ENCODE measurements around the gene SMARCA2. TPM values are rescaled to one million over a fixed set of nuclear protein-coding genes. Genes with fewer than 3 reads are reported as not detected.

The SMARCA2 gene
- total RNA-seq, 1 donor from 2014 or later: 88.7 TPM

DNA sequence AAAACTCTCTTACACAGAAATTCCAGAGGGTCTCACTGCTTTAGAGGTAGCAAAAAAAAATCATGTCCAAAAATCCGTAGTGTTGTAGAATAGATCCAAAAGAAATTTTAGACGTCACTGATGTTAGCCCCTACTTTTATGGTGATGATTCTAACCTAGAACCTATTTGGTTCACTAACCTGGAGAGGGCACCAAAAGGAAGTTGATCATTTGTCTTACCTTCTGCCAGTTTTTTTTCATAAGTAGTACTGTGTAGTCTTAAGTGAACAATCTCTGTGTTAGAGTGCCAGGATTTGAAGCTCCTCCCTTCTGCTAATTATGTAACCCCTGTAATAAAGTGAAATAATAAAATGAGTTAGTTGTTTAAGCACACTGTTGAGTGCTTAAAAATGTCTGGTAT lies 215.2 kb downstream of the SMARCA2 start:
- H3K4me3 ChIP-seq (ENCODE audit: low read length in 3 of 3): no peak overlapping the region
- peaks cover 6 to 12% (median 8%) of the 10 kb centered on the region in 3 donors for H3K4me1 ChIP-seq (ENCODE audit: control insufficient read depth in 3 of 3, insufficient read depth in 3 of 3, low read length in 3 of 3)
- H3K9me3 ChIP-seq (ENCODE audit: control insufficient read depth in 3 of 3, low read length in 3 of 3): no peaks in the 10 kb centered on the region
- no peak overlapping the region for H3K9ac ChIP-seq (ENCODE audit: low read depth in 1 of 3, low read length in 3 of 3)
- H3K36me3 ChIP-seq (ENCODE audit: control insufficient read depth in 3 of 3, insufficient read depth in 3 of 3, low read length in 3 of 3): no peaks in the 10 kb centered on the region
- H3K27ac ChIP-seq (ENCODE audit: low read depth, low read length): no peak overlapping the region
- H3K27me3 ChIP-seq (ENCODE audit: control insufficient read depth in 3 of 3, insufficient read depth in 3 of 3, low read length in 3 of 3): no peaks in the 10 kb centered on the region

DNA sequence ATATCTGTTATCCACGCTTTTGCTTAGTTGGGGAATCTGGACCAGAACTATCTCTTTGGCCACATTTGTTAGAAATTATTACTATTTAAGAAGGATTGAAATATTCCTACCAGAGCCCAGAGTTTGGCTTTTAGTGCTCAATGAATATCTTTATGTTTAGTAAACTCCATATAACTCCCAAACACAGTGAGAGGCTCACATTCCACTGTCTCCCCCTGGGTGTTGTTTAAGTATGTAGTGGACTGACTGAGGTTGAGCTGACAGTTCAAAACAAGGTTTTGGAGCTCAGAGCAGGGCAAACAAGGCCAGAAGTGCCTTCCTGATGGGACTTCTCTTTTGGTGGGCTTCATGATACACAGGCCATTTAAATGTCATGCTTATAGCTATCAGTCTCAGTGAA lies 216.0 kb downstream of the SMARCA2 start:
- Histone ChIP-seq H3K4me1 (ENCODE audit: control insufficient read depth in 3 of 3, insufficient read depth in 3 of 3, low read length in 3 of 3) (peaks cover 6 to 12% (median 8%) of the 10 kb centered on the region in 3 donors), H3K27ac (ENCODE audit: low read depth, low read length) (no peak overlapping the region), H3K9me3 (ENCODE audit: control insufficient read depth in 3 of 3, low read length in 3 of 3) (no peaks in the 10 kb centered on the region), H3K4me3 (ENCODE audit: low read length in 3 of 3) (no peak overlapping the region), H3K27me3 (ENCODE audit: control insufficient read depth in 3 of 3, insufficient read depth in 3 of 3, low read length in 3 of 3) (no peaks in the 10 kb centered on the region), H3K36me3 (ENCODE audit: control insufficient read depth in 3 of 3, insufficient read depth in 3 of 3, low read length in 3 of 3) (no peaks in the 10 kb centered on the region), H3K9ac (ENCODE audit: low read depth in 1 of 3, low read length in 3 of 3) (no peak overlapping the region)

DNA sequence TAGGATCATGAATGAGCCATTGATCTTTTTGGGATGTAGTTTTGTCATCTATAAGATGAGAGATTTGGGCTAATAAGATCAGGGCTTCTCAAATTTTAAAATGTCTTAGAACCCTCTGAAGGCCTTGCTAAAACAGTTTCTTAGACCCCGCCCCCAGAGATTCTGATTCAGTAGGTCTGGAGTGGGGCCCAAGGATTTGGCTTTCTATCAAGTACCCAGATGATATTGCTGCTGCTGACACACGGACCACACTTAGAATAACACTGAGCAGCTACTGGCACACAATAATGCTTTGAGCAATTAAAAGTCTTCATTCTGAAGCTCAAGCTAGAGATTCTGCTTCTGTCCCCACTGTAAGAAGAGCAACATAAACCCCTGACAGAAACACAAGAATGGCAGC lies 216.7 kb downstream of the SMARCA2 start:
- Histone ChIP-seq H3K9me3 (ENCODE audit: control insufficient read depth in 3 of 3, low read length in 3 of 3) (no peaks in the 10 kb centered on the region), H3K36me3 (ENCODE audit: control insufficient read depth in 3 of 3, insufficient read depth in 3 of 3, low read length in 3 of 3) (no peaks in the 10 kb centered on the region), H3K27ac (ENCODE audit: low read depth, low read length) (no peak overlapping the region), H3K9ac (ENCODE audit: low read depth in 1 of 3, low read length in 3 of 3) (no peak overlapping the region), H3K27me3 (ENCODE audit: control insufficient read depth in 3 of 3, insufficient read depth in 3 of 3, low read length in 3 of 3) (no peaks in the 10 kb centered on the region), H3K4me3 (ENCODE audit: low read length in 3 of 3) (no peak overlapping the region), H3K4me1 (ENCODE audit: control insufficient read depth in 3 of 3, insufficient read depth in 3 of 3, low read length in 3 of 3) (peaks cover 6 to 12% (median 8%) of the 10 kb centered on the region in 3 donors)

DNA sequence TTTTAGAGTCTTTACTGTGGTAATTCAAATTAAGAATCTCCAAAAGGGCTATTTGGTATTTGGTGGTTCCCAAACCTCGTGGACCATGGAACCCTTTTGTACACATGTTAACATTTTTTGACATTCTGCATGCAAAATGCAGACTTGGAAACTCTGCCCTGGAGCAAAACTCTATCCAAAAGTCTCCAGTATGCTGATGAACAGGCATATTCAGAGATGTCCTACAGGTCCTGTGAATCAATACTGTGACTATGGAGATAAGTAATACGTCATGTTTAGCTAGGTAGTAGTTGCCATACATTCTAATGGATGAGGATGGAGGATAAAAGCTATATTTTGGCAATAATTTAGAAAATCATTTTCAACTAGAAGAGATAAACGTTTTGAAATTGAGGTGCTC lies 218.1 kb downstream of the SMARCA2 start:
- Histone ChIP-seq H3K4me1 (ENCODE audit: control insufficient read depth in 3 of 3, insufficient read depth in 3 of 3, low read length in 3 of 3) (peaks cover 6 to 12% (median 8%) of the 10 kb centered on the region in 3 donors), H3K9me3 (ENCODE audit: control insufficient read depth in 3 of 3, low read length in 3 of 3) (no peaks in the 10 kb centered on the region), H3K27me3 (ENCODE audit: control insufficient read depth in 3 of 3, insufficient read depth in 3 of 3, low read length in 3 of 3) (no peaks in the 10 kb centered on the region), H3K9ac (ENCODE audit: low read depth in 1 of 3, low read length in 3 of 3) (no peak overlapping the region), H3K36me3 (ENCODE audit: control insufficient read depth in 3 of 3, insufficient read depth in 3 of 3, low read length in 3 of 3) (no peaks in the 10 kb centered on the region), H3K27ac (ENCODE audit: low read depth, low read length) (no peak overlapping the region), H3K4me3 (ENCODE audit: low read length in 3 of 3) (no peak overlapping the region)

DNA sequence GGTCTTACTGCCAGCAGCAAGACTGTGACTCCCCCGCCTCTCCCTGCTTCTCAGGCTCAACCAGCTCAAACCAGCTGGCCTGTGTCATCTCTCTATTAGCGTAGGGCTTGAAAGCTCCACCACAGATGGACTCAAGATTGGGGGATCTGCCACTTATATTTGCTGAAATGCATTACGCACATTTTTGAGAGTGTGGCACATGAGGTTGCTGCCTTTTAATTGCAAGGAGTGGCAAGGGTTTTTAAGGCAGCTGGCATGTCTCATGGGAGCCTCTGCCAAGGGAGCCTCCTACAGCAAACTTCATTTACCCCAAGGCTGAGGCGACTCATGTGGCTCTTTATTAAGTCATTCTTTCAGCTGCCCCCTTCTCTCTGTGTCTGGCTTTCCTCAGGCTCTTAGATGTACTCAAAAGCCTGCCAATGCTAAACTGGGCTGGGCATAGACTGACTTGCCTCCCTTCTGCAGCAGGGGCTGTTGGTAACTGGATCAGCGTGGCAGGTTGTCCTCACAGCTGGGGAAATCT lies 219.3 kb downstream of the SMARCA2 start:
- H3K27ac ChIP-seq (ENCODE audit: low read depth, low read length): no peak overlapping the region
- H3K4me3 ChIP-seq (ENCODE audit: low read length in 3 of 3): no peak overlapping the region
- no peak overlapping the region for H3K9ac ChIP-seq (ENCODE audit: low read depth in 1 of 3, low read length in 3 of 3)
- no peaks in the 10 kb centered on the region for H3K9me3 ChIP-seq (ENCODE audit: control insufficient read depth in 3 of 3, low read length in 3 of 3)
- H3K36me3 ChIP-seq (ENCODE audit: control insufficient read depth in 3 of 3, insufficient read depth in 3 of 3, low read length in 3 of 3): no peaks in the 10 kb centered on the region
- H3K4me1 ChIP-seq (ENCODE audit: control insufficient read depth in 3 of 3, insufficient read depth in 3 of 3, low read length in 3 of 3): peaks cover 6 to 12% (median 6%) of the 10 kb centered on the region in 3 donors
- no peaks in the 10 kb centered on the region for H3K27me3 ChIP-seq (ENCODE audit: control insufficient read depth in 3 of 3, insufficient read depth in 3 of 3, low read length in 3 of 3)

DNA sequence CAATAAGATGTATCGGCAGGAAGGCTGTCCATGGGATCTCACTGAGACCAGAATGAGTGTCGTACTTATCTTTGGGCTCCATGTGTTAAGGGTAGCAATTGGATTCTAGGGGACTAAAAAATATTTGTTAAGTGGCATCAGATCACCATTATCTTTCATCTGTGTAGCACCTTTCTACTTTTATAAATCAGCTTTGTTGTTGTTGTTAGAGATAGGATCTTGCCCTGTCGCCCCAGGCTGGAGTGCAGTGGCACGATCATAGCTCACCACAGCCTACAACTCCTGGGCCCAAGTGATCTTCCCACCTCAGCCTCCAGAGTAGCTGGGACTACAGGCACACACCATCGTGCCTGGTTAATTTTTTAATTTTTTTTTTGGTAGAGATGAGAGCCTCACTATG lies 220.5 kb downstream of the SMARCA2 start:
- H3K27me3 ChIP-seq (ENCODE audit: control insufficient read depth in 3 of 3, insufficient read depth in 3 of 3, low read length in 3 of 3): no peaks in the 10 kb centered on the region
- no peak overlapping the region for H3K9ac ChIP-seq (ENCODE audit: low read depth in 1 of 3, low read length in 3 of 3)
- H3K9me3 ChIP-seq (ENCODE audit: control insufficient read depth in 3 of 3, low read length in 3 of 3): no peaks in the 10 kb centered on the region
- H3K4me3 ChIP-seq (ENCODE audit: low read length in 3 of 3): no peak overlapping the region
- H3K36me3 ChIP-seq (ENCODE audit: control insufficient read depth in 3 of 3, insufficient read depth in 3 of 3, low read length in 3 of 3): no peaks in the 10 kb centered on the region
- no peak overlapping the region for H3K27ac ChIP-seq (ENCODE audit: low read depth, low read length)
- H3K4me1 ChIP-seq (ENCODE audit: control insufficient read depth in 3 of 3, insufficient read depth in 3 of 3, low read length in 3 of 3): peaks cover 6 to 12% (median 6%) of the 10 kb centered on the region in 3 donors

DNA sequence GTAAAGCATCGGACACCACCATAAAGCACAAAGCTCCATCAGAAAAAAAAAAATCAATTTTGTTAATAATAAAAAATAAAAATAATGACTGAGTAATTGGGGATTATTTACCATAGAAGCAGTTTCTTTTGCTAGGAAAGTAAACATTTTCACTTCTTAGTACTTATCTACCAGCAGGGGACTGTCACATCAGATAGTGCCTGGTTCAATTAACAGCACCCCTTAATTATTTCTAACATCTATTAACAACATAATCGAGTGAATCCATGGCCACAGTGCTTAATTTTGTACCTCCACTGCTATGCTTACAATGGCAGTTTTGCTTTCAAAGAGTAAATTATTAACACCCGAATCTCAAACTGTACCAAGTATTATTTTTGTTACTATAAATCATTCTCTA lies 221.7 kb downstream of the SMARCA2 start:
- peaks cover 6 to 18% (median 8%) of the 10 kb centered on the region in 3 donors for H3K4me1 ChIP-seq (ENCODE audit: control insufficient read depth in 3 of 3, insufficient read depth in 3 of 3, low read length in 3 of 3)
- H3K9me3 ChIP-seq (ENCODE audit: control insufficient read depth in 3 of 3, low read length in 3 of 3): no peaks in the 10 kb centered on the region
- H3K36me3 ChIP-seq (ENCODE audit: control insufficient read depth in 3 of 3, insufficient read depth in 3 of 3, low read length in 3 of 3): no peaks in the 10 kb centered on the region
- H3K27me3 ChIP-seq (ENCODE audit: control insufficient read depth in 3 of 3, insufficient read depth in 3 of 3, low read length in 3 of 3): no peaks in the 10 kb centered on the region
- no peak overlapping the region for H3K27ac ChIP-seq (ENCODE audit: low read depth, low read length)
- no peak overlapping the region for H3K4me3 ChIP-seq (ENCODE audit: low read length in 3 of 3)
- no peak overlapping the region for H3K9ac ChIP-seq (ENCODE audit: low read depth in 1 of 3, low read length in 3 of 3)

DNA sequence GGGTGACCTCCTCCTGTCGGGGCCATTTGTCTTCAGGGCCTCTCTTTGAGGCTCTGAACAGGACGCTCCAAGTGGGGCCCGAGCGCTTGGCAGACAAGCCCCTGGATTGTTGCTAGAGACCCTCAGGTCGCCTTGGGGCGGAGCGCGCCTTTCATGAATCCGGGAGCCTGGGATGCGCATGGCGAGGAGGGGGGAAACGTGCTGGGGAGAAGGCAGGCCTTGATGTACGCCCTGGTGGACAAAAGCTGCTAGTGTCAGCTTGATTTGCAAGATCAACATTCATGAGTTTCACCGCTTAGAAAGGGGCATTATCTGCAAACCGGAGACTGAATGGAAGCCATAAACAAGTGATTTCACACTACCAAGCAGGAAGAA lies 226.3 kb downstream of the SMARCA2 start:
- Histone ChIP-seq H3K4me3 (ENCODE audit: low read length in 3 of 3) (peak overlapping the region; percentile 73 to 91 (median 75)), H3K36me3 (ENCODE audit: control insufficient read depth in 3 of 3, insufficient read depth in 3 of 3, low read length in 3 of 3) (no peaks in the 10 kb centered on the region), H3K9me3 (ENCODE audit: control insufficient read depth in 3 of 3, low read length in 3 of 3) (peaks cover 0 to 3% (median 2%) of the 10 kb centered on the region in 3 donors), H3K9ac (ENCODE audit: low read depth in 1 of 3, low read length in 3 of 3) (peak overlapping the region; percentile 64 to 79 (median 78)), H3K27ac (ENCODE audit: low read depth, low read length) (no peak overlapping the region), H3K27me3 (ENCODE audit: control insufficient read depth in 3 of 3, insufficient read depth in 3 of 3, low read length in 3 of 3) (no peaks in the 10 kb centered on the region), H3K4me1 (ENCODE audit: control insufficient read depth in 3 of 3, insufficient read depth in 3 of 3, low read length in 3 of 3) (peaks cover 6 to 19% (median 12%) of the 10 kb centered on the region in 3 donors)

DNA sequence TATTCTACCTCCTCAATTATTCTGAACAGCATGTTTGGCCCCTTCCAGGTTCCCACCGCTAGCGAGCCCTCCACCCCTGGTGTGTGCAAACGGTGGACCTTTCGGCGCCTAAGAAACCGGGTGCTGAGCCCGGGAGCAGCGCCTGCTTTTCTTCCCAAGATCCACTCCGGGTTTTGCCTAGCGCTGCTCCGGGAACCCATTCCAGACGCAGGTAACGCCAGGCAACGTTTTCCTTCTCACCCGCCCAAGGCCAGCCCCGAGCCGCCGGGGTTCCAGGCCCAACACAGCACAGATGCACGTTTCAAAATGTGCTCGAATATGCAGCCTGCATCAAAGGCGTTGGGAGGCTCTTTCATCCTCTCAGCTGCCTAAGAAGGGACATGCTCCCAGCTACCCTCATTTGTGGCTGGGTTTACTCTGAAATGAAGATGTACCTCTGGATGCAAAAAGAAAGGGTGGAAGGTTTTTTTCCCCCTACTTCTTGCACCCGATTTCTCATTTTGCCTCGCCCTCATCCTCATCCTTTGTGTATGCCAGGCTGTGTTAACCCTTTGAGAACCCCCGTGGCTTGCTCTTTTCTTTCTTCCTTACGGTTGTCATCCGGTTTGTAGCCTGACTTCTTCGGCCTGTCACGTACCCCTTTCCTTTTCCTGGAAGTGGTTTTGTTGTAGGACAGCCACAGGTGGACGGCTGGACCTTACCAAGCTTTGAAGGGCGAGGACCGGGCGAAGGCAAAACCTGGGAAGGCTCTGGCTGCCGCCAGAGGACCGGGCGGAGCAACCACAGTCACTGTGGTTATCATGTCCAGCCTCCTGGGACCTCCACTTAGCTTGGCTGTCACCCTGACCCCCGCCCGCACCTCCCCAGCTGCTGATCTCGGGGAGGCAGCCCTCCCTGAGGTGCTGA lies 226.9 kb downstream of the SMARCA2 start:
- peak overlapping the region; percentile 64 to 79 (median 78) for H3K9ac ChIP-seq (ENCODE audit: low read depth in 1 of 3, low read length in 3 of 3)
- H3K4me1 ChIP-seq (ENCODE audit: control insufficient read depth in 3 of 3, insufficient read depth in 3 of 3, low read length in 3 of 3): peaks cover 6 to 19% (median 12%) of the 10 kb centered on the region in 3 donors
- no peaks in the 10 kb centered on the region for H3K27me3 ChIP-seq (ENCODE audit: control insufficient read depth in 3 of 3, insufficient read depth in 3 of 3, low read length in 3 of 3)
- peaks cover 0 to 3% (median 2%) of the 10 kb centered on the region in 3 donors for H3K9me3 ChIP-seq (ENCODE audit: control insufficient read depth in 3 of 3, low read length in 3 of 3)
- no peaks in the 10 kb centered on the region for H3K36me3 ChIP-seq (ENCODE audit: control insufficient read depth in 3 of 3, insufficient read depth in 3 of 3, low read length in 3 of 3)
- H3K4me3 ChIP-seq (ENCODE audit: low read length in 3 of 3): peak overlapping the region; percentile 73 to 91 (median 75)
- H3K27ac ChIP-seq (ENCODE audit: low read depth, low read length): no peak overlapping the region

DNA sequence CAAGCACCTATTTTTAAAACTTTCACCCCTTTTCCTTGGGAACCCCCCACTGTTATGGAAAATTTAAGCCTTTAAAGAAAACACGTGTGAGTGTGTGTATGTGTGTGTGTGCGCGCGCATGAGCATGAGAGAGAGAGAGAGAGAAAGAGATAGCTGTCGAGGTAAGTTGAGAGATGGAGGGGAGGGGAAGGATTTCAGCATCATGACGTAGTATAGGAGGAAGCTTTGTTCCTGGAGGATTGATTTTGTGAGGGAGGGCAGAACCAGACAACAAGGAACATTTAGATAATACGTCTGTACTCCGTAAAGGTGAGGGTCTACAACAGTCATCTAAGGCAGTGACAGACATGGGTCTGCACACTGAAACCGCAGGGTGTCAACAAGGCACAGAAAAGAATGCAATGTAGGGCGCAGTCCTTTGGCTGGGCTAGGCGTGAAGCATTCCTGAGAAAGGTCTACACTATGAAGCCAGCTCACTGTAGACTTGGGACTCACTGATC lies 227.7 kb downstream of the SMARCA2 start:
- H3K4me1 ChIP-seq (ENCODE audit: control insufficient read depth in 3 of 3, insufficient read depth in 3 of 3, low read length in 3 of 3): peaks cover 6 to 19% (median 12%) of the 10 kb centered on the region in 3 donors
- peak overlapping the region; percentile 73 to 91 (median 75) for H3K4me3 ChIP-seq (ENCODE audit: low read length in 3 of 3)
- no peaks in the 10 kb centered on the region for H3K27me3 ChIP-seq (ENCODE audit: control insufficient read depth in 3 of 3, insufficient read depth in 3 of 3, low read length in 3 of 3)
- peaks cover 0 to 3% (median 2%) of the 10 kb centered on the region in 3 donors for H3K9me3 ChIP-seq (ENCODE audit: control insufficient read depth in 3 of 3, low read length in 3 of 3)
- no peak overlapping the region for H3K27ac ChIP-seq (ENCODE audit: low read depth, low read length)
- H3K9ac ChIP-seq (ENCODE audit: low read depth in 1 of 3, low read length in 3 of 3): peak overlapping the region in 2 of 3 donors; percentile 64 to 78
- H3K36me3 ChIP-seq (ENCODE audit: control insufficient read depth in 3 of 3, insufficient read depth in 3 of 3, low read length in 3 of 3): no peaks in the 10 kb centered on the region
